Measurements from ENCODE around the gene AKNA. TPM values are rescaled to one million over a fixed set of nuclear protein-coding genes. Genes with fewer than 3 reads are reported as not detected.

Gene AKNA
- total RNA-seq, 3 donors from 2014 or later: 29.3 to 45.1 (median 44.9) TPM

DNA sequence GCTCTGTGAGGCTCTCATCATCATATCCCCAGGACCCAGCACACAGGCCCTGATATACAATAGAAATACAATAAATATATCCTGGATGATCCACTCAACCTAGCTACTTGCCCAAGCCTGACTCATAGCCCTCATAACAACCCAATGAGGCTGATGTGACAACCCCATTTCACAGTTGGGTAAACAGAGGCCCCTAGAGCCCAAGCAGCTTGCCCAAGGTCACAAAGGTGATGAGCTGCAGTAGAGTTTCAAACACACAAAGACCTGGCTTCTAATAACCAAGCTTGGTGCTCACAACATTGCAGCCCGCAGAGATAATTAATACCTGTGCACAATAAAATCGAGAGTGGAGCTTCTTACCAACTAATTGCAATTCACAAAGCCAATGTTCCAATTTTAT lies 3.2 kb upstream of the AKNA start:
- no peak for ATAC-seq
- no peak for DNase-seq
- Histone ChIP-seq H3K4me1 (ENCODE audit: low read depth) (peaks cover 68% of the 10 kb centered on the region), H3K4me3 (no peak overlapping the region), H3K36me3 (ENCODE audit: low read depth) (no peaks in the 10 kb centered on the region), H3K9me3 (no peaks in the 10 kb centered on the region)
- TF ChIP-seq, protein P1, sequence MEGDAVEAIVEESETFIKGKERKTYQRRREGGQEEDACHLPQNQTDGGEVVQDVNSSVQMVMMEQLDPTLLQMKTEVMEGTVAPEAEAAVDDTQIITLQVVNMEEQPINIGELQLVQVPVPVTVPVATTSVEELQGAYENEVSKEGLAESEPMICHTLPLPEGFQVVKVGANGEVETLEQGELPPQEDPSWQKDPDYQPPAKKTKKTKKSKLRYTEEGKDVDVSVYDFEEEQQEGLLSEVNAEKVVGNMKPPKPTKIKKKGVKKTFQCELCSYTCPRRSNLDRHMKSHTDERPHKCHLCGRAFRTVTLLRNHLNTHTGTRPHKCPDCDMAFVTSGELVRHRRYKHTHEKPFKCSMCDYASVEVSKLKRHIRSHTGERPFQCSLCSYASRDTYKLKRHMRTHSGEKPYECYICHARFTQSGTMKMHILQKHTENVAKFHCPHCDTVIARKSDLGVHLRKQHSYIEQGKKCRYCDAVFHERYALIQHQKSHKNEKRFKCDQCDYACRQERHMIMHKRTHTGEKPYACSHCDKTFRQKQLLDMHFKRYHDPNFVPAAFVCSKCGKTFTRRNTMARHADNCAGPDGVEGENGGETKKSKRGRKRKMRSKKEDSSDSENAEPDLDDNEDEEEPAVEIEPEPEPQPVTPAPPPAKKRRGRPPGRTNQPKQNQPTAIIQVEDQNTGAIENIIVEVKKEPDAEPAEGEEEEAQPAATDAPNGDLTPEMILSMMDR (IDR thresholded peaks at IDR 0.05): no peak
- intact Hi-C loops (cut with DNase I, micrococcal nuclease): no loop called here

DNA sequence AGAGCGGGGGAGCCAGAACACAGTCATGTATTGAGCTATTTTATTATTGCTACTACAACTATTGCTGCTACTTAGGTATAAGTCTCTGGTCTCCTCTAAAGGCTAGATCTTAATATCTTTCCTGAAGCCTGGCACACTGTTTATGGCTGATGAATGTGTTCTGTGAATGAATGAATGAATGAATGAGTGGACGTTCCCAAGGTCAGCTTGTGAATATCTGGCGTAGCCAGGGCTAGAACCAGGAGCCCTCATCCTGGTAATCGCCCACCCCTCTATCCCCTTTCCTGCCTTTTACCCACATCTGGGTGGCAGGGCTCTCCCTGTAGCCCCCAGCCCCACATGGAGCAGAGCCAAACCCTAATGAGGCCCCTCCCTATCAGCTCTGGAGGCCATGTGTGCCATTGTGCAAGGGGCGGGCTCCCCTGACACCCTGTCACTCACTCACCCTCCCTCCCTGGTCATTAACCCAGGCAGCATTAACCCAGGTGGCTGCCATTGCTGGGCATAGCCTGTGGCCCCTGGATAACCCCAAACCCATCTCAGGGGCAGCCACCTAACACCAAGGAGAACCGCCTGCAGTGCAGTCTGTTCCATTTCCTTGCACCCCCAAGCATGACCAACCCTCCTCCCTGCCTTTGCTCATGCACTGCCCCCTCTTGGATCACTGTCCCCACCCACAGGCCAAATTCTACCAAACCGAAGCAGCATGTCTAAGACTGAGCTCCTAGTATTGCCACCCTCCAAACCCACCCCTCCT lies 2.0 kb upstream of the AKNA start:
- H3K4me3 ChIP-seq: no peak overlapping the region
- H3K9me3 ChIP-seq: no peaks in the 10 kb centered on the region
- H3K4me1 ChIP-seq (ENCODE audit: low read depth): peaks cover 65% of the 10 kb centered on the region
- intact Hi-C loops (cut with DNase I, micrococcal nuclease): no loop called here
- TF ChIP-seq, protein P1 (IDR thresholded peaks at IDR 0.05): no peak
- DNase-seq (no peak), ATAC-seq (no peak)
- no peaks in the 10 kb centered on the region for H3K36me3 ChIP-seq (ENCODE audit: low read depth)

DNA sequence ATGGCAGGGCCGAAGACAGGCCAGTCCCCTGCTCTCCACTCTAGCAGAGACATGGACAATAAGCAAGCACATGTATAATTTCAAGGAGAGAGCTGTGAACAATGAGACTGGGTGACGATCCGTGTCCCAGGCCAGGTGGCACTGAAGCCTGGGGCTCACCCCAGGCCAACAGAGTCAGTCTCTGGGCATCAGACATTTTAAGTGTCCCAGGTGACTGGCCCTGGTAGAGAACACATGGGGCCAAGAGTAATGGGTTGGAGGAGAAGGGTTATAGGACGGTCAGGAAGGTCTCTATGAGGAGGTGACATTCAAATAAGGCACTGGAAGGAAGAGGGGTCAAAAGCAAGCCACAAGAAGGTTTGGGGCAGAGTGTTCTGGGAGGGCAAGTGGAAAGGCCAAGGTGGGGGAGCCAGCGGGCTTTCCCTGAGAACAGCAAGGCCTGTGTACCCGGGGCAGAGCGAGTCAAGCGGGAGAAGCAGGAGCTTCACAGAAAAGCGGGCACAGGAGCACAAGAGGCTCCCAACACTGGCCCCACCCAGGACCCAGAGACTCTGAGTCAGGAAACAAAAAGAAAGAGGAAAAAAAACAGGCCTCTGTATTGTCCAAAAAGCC lies 1.1 kb upstream of the AKNA start:
- ATAC-seq (no peak), DNase-seq (no peak)
- H3K4me3 ChIP-seq: no peak overlapping the region
- intact Hi-C loops (cut with DNase I, micrococcal nuclease): no loop called here
- H3K9me3 ChIP-seq: no peaks in the 10 kb centered on the region
- H3K4me1 ChIP-seq (ENCODE audit: low read depth): peaks cover 57% of the 10 kb centered on the region
- no peaks in the 10 kb centered on the region for H3K36me3 ChIP-seq (ENCODE audit: low read depth)
- TF ChIP-seq, protein P1 (IDR thresholded peaks at IDR 0.05): no peak

DNA sequence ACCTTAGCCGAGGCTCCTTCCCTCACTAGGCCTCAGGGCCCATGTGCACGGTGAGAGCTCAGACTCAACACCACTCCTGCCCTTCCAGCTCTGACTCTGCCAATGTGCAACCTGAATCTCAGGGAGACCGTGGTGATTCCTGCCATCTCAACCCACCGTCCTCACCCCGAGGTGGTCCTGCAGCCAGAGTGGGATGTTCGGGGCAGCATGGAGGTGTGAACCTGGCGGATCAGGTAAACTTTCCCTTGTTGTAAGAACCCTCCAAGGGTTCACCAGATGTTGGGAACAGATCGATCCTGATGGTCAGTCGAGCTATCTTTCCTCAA lies 538 bp upstream of the AKNA start:
- Histone ChIP-seq H3K9me3 (no peaks in the 10 kb centered on the region), H3K4me1 (ENCODE audit: low read depth) (peaks cover 56% of the 10 kb centered on the region), H3K36me3 (ENCODE audit: low read depth) (no peaks in the 10 kb centered on the region), H3K4me3 (no peak overlapping the region)
- DNase-seq: no peak
- ATAC-seq: no peak
- TF ChIP-seq, protein P1 (IDR thresholded peaks at IDR 0.05): no peak
- intact Hi-C loops (cut with DNase I, micrococcal nuclease): no loop called here

DNA sequence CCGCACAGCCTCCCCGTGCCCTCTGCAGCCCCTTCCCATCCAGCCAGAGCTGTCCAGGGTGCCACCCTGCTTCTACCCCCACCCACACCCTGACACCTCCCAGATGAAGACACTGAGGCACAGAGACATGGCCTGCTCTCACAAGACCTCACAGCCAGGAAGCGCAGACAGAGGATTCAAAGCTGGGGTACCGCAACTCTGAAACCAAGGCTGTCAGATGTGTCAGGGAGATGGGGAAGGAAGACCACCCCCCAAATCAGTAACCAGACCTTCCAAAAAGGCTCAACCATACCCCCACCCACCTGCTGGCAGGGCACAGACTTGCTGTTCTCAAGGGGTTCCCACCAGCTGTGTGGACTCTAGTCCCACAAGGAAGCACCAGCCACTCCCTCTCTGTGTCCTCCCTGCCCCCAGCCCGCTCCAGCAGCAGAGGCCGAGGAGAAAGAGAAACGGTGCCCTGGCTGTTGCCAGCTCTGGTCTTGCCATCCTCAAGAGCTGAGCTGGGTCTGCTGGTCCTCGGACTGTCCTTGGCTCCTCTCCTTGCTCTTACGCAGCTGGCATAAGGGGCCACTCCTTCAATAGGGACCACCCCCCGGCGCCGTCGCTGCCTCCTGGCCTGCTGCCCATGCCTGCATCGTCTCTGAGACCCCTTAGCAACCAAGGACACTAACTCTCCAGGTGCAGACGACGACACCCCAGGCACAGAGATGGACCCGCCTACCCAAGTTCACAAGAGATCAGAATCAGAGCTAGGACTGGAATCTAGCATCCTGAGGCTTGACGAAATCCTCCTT lies 699 bp downstream of the AKNA start:
- DNase-seq (peak; percentile 75 to 84 (median 82)), ATAC-seq (peak; percentile 61)
- no peaks in the 10 kb centered on the region for H3K9me3 ChIP-seq
- intact Hi-C loops (cut with DNase I, micrococcal nuclease): no loop called here
- peaks cover 52% of the 10 kb centered on the region for H3K4me1 ChIP-seq (ENCODE audit: low read depth)
- no peaks in the 10 kb centered on the region for H3K36me3 ChIP-seq (ENCODE audit: low read depth)
- TF ChIP-seq, protein P1 (IDR thresholded peaks at IDR 0.05): no peak
- H3K4me3 ChIP-seq: peak overlapping the region; percentile 40
